Muscle of leg (tissue), 16 donors: ENCODE measurements around the gene SPRR2D. TPM values are rescaled to one million over a fixed set of nuclear protein-coding genes. Genes with fewer than 3 reads are reported as not detected.
A peak's percentile ranks its signal among the peaks of the same experiment; 100 is the strongest.

Experiments used
- DNase-seq: peaks from one replicate; pipeline ENCODE4 v3.0.0; 2013
- H3K27ac ChIP-seq: one replicate; pipeline ENCODE4 v1.5.1; 2013; ENCODE audit warnings: mild to moderate bottlenecking, low read length, control low read depth
- H3K27me3 ChIP-seq: one replicate; pipeline ENCODE4 v1.6.1; 2013; ENCODE audit warnings: low read length; ENCODE audit not compliant: control insufficient read depth, insufficient read depth
- H3K36me3 ChIP-seq: one replicate; pipeline ENCODE4 v1.6.1; 2013; ENCODE audit warnings: low read length; ENCODE audit not compliant: control insufficient read depth, insufficient read depth
- H3K4me1 ChIP-seq: one replicate; pipeline ENCODE4 v1.6.1; 2013; ENCODE audit warnings: low read length; ENCODE audit not compliant: control insufficient read depth, insufficient read depth
- H3K4me3 ChIP-seq: one replicate; pipeline ENCODE4 v1.5.1; 2013; ENCODE audit warnings: low read length, control low read depth
- H3K9me3 ChIP-seq: replicated peaks from 2 replicates; pipeline ENCODE4 v1.6.1; 2013; ENCODE audit warnings: low read depth, low read length; ENCODE audit not compliant: control insufficient read depth
- WGBS: methylation state at CpG from one replicate; pipeline ENCODE4 v1.1.5; 2013; ENCODE audit warnings: missing lambda C conversion rate; ENCODE audit not compliant: insufficient coverage; 5-methylcytosine and 5-hydroxymethylcytosine counted together
- long read RNA-seq, 11 donors: transcript quantifications; one replicate each; lab custom pipeline, GENCODE V29; 2026
- polyA plus RNA-seq, 8 donors: library from polyadenylated mRNA; unstranded; fragments of 120-200 nt; gene quantifications; one replicate each; pipeline versions ENCODE4 v1.2.1 to v1.2.3, GENCODE V29; 2013; ENCODE audit warnings: inconsistent platforms in 1 of 8, low replicate concordance in 1 of 8; ENCODE audit not compliant: insufficient read length in 8 of 8, insufficient read depth in 1 of 8
- total RNA-seq: library from RNA; stranded (reverse); fragments of 120-200 nt; gene quantifications from one replicate; pipeline ENCODE4 v1.2.4, GENCODE V29; 2013

SPRR2D gene
- total RNA-seq = not detected
- not detected for polyA plus RNA-seq
- long read RNA-seq, donor 1 = 0 reads
- long read RNA-seq, donor 2 = 0 reads
- long read RNA-seq, donor 3 = 0 reads
- long read RNA-seq, donor 4 = 0 reads
- long read RNA-seq, donor 5 = 0 reads
- long read RNA-seq, donor 6 = 0 reads
- long read RNA-seq, donor 7 = 0 reads
- long read RNA-seq, donor 8 = 0 reads
- long read RNA-seq, donor 9 = 0 reads
- long read RNA-seq, donor 10 = 0 reads
- long read RNA-seq, donor 11 = 0 reads

DNA sequence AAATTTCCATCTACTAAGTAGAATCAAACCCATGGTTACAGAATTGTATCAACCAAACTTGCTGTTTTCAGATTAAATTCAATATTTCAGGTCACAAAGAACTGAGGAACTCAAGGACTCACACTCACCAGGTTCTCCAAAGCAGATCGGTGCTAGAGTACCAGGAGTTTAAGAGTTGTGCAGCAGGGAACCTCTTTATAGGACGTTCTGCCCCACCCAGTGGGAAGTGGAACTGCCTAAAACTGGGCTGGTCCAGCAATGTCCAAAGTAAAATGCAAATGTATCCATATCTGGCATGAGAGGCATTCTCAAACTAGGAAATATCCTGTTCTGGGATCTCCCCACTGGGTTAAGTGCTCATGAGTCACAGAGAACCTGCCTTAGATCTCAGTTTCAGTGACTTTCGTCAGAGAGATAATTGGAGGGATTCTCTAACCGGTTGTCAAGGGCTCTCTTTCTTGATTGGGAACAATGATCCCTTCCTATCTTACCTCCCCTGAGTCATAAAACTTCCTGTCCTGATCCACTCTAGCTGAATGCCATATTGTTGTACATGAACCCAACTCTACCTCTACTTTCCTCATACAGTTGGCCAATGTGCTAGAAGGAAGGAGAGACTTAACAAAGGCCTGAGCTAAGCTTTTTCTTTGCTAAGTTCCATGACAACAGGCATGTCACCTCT lies at the start of gene SPRR2D:
Gene SPRR2D (minus strand): TSS at position 171 of the 682 bp plus-strand sequence. CDS start 774 bp downstream, outside the sequence.
- H3K27me3 ChIP-seq = no peaks in the 10 kb centered on the region
- H3K4me1 ChIP-seq = no peaks in the 10 kb centered on the region
- H3K36me3 ChIP-seq = no peaks in the 10 kb centered on the region
- DNase-seq = no peak
- no peaks in the 10 kb centered on the region for H3K9me3 ChIP-seq
- WGBS = 84% methylated on average over 2 of the region's 4 CpGs
- no peak within 1 kb of the TSS for H3K27ac ChIP-seq
- H3K4me3 ChIP-seq = no peak within 1 kb of the TSS

DNA sequence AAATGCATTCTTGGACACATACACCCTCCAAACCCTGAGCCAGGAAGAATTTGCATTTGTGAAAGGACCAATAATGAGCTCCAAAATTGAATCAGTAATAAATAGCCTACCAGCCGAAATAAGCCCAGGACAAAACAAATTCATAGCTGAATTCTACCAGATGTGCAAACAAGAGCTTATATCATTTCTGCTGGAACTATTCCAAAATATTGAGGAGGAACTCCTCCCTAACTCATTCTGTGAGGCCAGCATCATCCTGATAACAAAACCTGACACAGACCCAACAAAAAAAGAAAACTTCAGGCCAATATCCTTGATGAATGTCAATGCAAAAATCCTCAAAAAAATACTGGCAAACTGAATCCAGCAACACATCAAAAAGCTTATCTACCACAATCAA lies 46.7 kb upstream of the SPRR2D start:
- Histone ChIP-seq H3K36me3 (no peaks in the 10 kb centered on the region), H3K27me3 (no peaks in the 10 kb centered on the region), H3K4me3 (no peak overlapping the region), H3K9me3 (no peaks in the 10 kb centered on the region), H3K4me1 (no peaks in the 10 kb centered on the region), H3K27ac (no peak overlapping the region)
- 67% methylated on average over 1 of the region's 1 CpG for WGBS
- peak; percentile 11 for DNase-seq

DNA sequence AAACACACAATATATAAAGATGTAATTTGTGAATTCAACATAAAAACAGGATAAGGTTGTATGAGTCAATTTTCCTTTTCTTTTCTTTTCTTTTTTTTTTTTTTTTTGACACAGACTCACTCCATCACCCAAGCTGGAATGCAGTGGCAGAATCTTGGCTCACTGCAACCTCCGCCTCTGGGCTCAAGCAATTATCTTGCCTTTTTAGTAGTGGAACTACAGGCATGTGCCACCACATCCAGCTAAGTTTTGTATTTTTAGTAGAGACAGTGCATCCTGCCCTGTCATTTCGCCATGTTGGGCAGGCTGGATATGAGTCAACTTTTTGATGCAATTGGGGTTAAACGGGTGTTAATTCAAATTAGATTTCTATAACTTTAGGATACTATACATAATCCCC lies 40.8 kb upstream of the SPRR2D start:
- no peaks in the 10 kb centered on the region for H3K9me3 ChIP-seq
- H3K4me1 ChIP-seq = no peaks in the 10 kb centered on the region
- H3K27me3 ChIP-seq = no peaks in the 10 kb centered on the region
- DNase-seq = no peak
- WGBS = no CpG with 5 or more reads among the region's 3 CpGs
- no peak overlapping the region for H3K4me3 ChIP-seq
- no peaks in the 10 kb centered on the region for H3K36me3 ChIP-seq
- H3K27ac ChIP-seq = no peak overlapping the region

DNA sequence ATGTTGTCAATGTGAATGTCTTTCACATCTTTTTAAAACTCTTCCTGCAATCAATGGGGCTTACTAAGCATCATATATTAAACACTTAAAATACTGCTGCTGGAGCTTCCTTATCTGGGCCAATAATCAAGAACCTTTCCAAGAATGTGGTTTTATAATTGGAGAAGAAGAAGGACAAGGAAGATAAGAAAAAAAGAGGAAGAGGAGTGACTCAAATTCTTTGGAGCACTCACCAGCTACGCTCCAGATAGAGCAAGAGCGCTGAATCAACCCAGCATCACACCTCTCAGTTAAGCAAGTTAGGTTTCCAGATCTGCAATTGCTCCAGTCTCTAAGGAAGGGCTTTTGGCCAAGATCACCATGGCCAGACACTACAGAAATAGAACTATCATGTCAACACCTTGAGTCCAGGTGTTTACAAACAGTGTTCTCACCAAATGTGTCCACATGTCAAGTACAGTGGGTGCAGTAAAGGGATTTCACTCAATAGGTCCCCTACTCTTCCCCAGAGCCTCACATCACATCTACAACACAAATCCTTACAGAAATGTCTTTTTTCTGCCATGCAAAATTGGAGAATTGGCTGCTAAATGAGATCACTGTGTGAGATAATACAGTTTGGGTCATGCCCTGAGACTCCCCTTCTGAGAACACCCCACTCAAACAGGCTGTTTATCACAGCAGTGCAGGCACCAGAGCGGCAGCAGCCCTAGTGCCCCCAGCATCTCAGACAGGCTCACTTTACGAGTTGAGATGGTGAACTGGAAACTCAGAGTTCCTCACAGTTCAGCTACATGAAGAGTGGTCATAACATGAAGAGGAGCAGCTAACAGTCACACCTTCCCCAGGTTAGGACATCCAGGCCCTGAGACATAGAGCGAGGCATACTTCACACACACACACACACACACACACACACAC lies 32.1 kb upstream of the SPRR2D start:
- no peak for DNase-seq
- Histone ChIP-seq H3K4me3 (no peak overlapping the region), H3K36me3 (no peaks in the 10 kb centered on the region), H3K27me3 (no peaks in the 10 kb centered on the region), H3K27ac (no peak overlapping the region), H3K9me3 (no peaks in the 10 kb centered on the region), H3K4me1 (no peaks in the 10 kb centered on the region)
- WGBS = no CpG with 5 or more reads among the region's 5 CpGs

DNA sequence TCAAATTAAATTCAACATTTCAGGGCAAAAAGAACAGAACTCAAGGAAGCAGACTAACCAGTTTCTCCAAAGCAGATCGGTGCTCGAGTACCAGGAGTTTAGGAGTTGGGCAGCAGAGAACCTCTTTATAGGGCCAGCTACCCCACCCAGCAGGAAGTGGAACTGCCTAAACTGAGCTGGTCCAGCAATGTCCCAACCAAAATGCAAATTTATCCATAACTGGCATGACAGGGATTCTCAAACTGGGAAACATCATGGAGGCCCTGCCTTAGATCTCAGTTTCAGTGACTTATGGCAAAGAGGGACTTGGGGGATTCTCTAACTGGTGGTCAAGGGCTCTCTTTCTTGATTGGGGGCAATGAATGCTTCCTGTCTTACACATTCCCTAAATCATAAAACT lies 30.6 kb upstream of the SPRR2D start, which contains the start of gene SPRR2B:
Gene SPRR2B (minus strand): TSS at position 101 of the 400 bp plus-strand sequence. CDS start 772 bp downstream, outside the sequence.
- Histone ChIP-seq H3K27ac (no peak within 1 kb of the TSS), H3K36me3 (no peaks in the 10 kb centered on the region), H3K9me3 (no peaks in the 10 kb centered on the region), H3K27me3 (no peaks in the 10 kb centered on the region), H3K4me3 (no peak within 1 kb of the TSS), H3K4me1 (no peaks in the 10 kb centered on the region)
- DNase-seq = no peak
- WGBS = 100% methylated on average over 1 of the region's 2 CpGs

DNA sequence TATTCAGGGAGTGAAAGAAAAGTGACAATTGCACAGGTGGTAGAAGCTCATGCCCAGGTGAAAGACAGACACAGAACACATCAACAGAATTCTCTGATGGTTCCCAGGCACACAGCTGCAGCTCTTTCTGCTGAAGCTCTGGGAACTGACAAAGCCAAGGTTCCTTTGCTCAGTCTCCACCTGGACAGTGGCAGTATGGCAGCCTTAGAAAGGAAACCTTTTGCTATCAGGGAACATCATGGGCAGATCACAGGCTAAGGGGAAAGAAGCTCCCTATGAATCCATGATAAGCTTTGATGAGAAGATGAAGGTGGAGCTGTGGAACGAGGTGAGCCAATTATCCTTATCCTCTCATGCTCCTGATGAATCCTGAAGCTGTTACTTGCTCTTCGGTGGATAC lies 29.3 kb upstream of the SPRR2D start:
- WGBS = no CpG with 5 or more reads among the region's 2 CpGs
- H3K27me3 ChIP-seq = no peaks in the 10 kb centered on the region
- H3K9me3 ChIP-seq = no peaks in the 10 kb centered on the region
- H3K36me3 ChIP-seq = no peaks in the 10 kb centered on the region
- H3K4me3 ChIP-seq = no peak overlapping the region
- no peaks in the 10 kb centered on the region for H3K4me1 ChIP-seq
- no peak overlapping the region for H3K27ac ChIP-seq
- DNase-seq = no peak

DNA sequence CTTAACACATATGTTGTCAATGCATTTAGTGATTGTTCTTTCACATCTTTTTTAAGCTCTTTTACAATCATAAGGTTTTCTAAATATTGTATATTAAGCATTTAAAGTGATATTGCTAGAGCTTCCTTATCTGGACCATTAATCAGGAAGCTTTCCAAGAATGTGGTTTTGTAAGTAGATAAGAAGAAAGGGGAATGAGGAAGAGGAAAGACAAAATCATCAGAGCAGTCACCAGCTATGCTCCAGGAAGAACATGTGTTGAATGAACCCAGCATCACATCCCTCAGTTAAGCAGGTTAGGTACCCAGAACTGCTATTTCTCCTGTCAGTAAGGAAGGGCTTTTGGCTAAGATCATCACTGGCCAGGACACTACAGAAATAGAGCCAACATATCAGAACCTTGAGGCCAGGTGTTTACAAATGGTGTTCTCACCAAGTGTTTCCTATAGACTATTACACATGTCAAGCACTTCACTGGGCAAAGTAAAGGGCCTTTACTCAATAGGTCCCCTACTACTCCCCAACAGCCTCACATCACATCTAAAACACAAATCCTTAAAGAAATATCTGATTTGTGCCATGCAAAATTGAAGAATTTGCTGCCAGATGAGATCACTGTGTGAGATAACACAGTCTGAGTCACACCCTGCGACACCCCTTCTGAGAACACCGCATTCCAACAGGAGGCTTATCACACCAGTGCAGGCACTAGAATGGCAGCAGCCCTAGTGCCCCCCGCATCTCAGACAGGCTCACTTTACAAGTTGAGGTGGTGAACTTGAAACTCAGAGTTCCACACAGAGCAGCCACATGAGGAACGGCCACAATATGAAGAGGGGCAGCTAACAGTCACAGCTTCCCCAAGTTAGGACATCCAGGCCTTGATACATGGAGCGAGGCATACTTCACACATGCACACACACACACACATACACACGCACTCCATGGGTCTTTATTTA lies 18.2 kb upstream of the SPRR2D start:
- Histone ChIP-seq H3K36me3 (no peaks in the 10 kb centered on the region), H3K4me3 (no peak overlapping the region)
- WGBS = 81% methylated on average over 2 of the region's 6 CpGs

DNA sequence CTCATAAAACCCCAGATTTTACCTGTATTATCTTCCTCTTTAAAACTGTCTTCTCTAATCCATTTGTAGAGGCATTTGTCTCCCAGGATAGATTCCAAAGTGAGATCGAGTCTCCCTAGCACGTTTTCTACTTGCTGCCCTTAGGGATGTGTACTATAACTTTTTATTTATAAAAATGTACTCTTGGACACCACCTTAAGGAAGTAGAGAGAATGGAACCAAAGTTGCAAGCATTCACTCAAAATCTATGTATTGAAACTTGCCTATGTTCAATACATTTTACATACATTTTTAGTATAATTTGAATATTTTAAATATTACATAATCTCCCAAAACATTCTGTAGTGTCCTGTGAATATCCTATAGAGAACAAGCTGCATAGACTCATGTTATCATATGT lies 17.2 kb upstream of the SPRR2D start:
- H3K9me3 ChIP-seq = no peaks in the 10 kb centered on the region
- no peak overlapping the region for H3K4me3 ChIP-seq
- DNase-seq = no peak
- H3K36me3 ChIP-seq = no peaks in the 10 kb centered on the region
- WGBS = no CpG with 5 or more reads among the region's 2 CpGs
- H3K27ac ChIP-seq = no peak overlapping the region
- no peaks in the 10 kb centered on the region for H3K27me3 ChIP-seq
- no peaks in the 10 kb centered on the region for H3K4me1 ChIP-seq

More for the DNA sequence above, 18.2 kb upstream of the SPRR2D start:
- Histone ChIP-seq H3K9me3 (no peaks in the 10 kb centered on the region), H3K27me3 (no peaks in the 10 kb centered on the region), H3K4me1 (no peaks in the 10 kb centered on the region), H3K27ac (no peak overlapping the region)
- DNase-seq = no peak

DNA sequence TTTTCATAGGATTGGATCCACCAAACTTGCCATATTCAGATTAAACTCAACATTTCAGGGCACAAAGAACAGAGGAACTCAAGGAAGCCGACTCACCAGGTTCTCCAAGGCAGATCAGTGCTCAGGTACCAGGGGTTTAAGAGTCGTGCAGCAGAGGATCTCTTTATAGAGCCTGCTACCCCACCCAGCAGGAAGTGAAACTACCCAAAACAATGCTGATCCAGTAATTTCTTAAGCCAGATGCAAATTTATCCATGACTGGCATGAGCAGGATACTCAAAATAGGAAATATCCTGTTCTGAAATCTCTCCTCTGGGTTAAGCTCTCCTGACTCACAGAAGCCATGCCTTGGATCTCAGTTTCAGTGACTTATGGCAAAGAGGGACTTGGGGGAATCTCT lies 16.5 kb upstream of the SPRR2D start, which contains the start of gene SPRR2A:
Gene SPRR2A (minus strand): TSS at position 138 of the 400 bp plus-strand sequence. CDS start 777 bp downstream, outside the sequence.
- Histone ChIP-seq H3K27me3 (no peaks in the 10 kb centered on the region), H3K4me1 (no peaks in the 10 kb centered on the region), H3K9me3 (no peaks in the 10 kb centered on the region), H3K36me3 (no peaks in the 10 kb centered on the region), H3K4me3 (no peak within 1 kb of the TSS), H3K27ac (no peak within 1 kb of the TSS)
- 83% methylated on average over 1 of the region's 2 CpGs for WGBS
- no peak for DNase-seq
